ENCODE measurements around the gene PRDM16.

Gene PRDM16

DNA sequence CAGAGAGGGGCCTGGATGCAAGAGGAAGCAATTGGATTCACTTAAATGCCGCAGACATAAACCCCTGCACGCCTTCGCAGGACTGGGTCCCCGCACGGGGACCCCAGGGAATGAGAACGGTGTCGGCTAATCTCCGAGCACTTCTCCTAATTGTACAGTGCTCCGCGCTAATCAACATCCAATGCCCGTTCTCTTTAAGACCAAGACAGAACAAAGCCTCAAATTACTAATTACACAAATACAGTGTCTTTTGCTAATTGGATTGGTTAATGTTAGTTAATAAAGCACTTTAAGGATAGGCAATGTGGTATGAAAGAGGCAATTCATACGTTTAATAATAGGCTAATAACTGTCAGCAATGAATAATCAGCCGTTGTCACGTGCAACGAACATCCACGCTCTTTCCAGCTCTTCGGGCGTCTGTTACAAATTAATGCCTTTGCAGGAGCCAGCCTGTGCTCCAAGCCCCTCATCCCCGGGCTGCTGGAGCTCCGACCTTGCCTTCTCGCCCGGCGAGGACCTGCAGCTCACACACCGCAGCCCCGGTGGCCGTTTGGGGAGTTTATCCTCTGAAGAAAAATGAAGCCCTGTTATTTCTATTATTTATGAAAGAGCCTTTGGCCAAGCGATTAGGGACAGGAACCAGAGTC, 157.8 kb downstream of the PRDM16 start:
- TF ChIP-seq, protein P1, sequence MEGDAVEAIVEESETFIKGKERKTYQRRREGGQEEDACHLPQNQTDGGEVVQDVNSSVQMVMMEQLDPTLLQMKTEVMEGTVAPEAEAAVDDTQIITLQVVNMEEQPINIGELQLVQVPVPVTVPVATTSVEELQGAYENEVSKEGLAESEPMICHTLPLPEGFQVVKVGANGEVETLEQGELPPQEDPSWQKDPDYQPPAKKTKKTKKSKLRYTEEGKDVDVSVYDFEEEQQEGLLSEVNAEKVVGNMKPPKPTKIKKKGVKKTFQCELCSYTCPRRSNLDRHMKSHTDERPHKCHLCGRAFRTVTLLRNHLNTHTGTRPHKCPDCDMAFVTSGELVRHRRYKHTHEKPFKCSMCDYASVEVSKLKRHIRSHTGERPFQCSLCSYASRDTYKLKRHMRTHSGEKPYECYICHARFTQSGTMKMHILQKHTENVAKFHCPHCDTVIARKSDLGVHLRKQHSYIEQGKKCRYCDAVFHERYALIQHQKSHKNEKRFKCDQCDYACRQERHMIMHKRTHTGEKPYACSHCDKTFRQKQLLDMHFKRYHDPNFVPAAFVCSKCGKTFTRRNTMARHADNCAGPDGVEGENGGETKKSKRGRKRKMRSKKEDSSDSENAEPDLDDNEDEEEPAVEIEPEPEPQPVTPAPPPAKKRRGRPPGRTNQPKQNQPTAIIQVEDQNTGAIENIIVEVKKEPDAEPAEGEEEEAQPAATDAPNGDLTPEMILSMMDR (IDR thresholded peaks at IDR 0.05; ENCODE audit: low read depth, low read length, missing control alignments), result no peak
- no peak for DNase-seq (ENCODE audit: low read depth)
- H3K4me3 ChIP-seq (ENCODE audit: low read depth, low read length), result no peak overlapping the region

- TF ChIP-seq, protein P1 (IDR thresholded peaks at IDR 0.05; ENCODE audit: low read depth, low read length, missing control alignments), result no peak
- H3K4me3 ChIP-seq (ENCODE audit: low read depth, low read length), result no peak overlapping the region
- DNase-seq (ENCODE audit: low read depth), result no peak
Observed at GRCh38 chr1:3227351-3227704, 158.3 kb downstream of the PRDM16 start.

DNA sequence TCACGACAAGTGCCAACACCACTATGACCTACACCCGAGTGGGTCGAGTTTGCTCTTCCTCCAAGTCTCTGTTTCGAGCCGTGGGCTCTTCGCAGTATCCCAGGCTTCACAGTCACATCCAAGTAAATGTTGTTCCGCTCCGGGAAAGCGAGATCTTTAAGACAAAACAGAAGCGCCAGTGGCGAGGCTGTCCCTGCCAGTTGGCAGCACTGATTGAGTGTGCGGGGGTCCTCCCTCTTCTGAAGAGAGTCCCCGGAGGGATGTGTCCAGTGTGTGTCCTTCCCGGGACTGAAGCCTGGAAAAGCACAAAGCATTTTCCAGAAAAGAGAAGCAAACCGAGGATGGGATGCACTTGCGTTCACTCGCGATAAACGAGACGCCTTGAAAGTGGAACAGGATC, 158.9 kb downstream of the PRDM16 start:
- DNase-seq (ENCODE audit: low read depth), result no peak
- TF ChIP-seq, protein P1 (IDR thresholded peaks at IDR 0.05; ENCODE audit: low read depth, low read length, missing control alignments), result no peak
- no peak overlapping the region for H3K4me3 ChIP-seq (ENCODE audit: low read depth, low read length)

GRCh38 chr1:3229081-3229725, 160.2 kb downstream of the PRDM16 start:
- DNase-seq (ENCODE audit: low read depth), result no peak
- H3K4me3 ChIP-seq (ENCODE audit: low read depth, low read length), result no peak overlapping the region
- TF ChIP-seq, protein P1 (IDR thresholded peaks at IDR 0.05; ENCODE audit: low read depth, low read length, missing control alignments), result no peak

- TF ChIP-seq, protein P1 (IDR thresholded peaks at IDR 0.05; ENCODE audit: low read depth, low read length, missing control alignments), result no peak
- H3K4me3 ChIP-seq (ENCODE audit: low read depth, low read length), result no peak overlapping the region
- DNase-seq (ENCODE audit: low read depth), result no peak
Observed at GRCh38 chr1:3230553-3230952, 161.6 kb downstream of the PRDM16 start.

DNA sequence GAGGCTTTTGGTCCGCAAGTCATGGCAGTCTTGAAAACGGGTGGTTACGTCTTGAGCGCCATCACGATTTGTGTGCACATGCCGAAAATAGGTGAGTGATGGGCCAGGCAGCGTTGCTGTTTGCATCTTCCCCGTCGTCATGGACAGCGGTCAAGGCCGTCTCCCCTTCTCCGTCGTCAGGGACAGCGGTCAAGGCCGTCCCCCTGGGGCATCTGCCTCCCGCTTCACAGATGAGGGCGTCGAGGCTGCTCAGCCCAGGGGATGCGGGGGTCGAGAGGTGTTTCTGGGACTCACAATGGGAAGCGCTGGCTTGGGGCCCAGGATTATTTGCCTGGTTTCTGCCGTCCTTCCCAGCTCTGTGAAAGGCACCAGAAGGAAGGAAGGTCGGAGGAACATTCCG, 162.2 kb downstream of the PRDM16 start:
- no peak for DNase-seq (ENCODE audit: low read depth)
- no peak overlapping the region for H3K4me3 ChIP-seq (ENCODE audit: low read depth, low read length)
- TF ChIP-seq, protein P1 (IDR thresholded peaks at IDR 0.05; ENCODE audit: low read depth, low read length, missing control alignments), result no peak

DNA sequence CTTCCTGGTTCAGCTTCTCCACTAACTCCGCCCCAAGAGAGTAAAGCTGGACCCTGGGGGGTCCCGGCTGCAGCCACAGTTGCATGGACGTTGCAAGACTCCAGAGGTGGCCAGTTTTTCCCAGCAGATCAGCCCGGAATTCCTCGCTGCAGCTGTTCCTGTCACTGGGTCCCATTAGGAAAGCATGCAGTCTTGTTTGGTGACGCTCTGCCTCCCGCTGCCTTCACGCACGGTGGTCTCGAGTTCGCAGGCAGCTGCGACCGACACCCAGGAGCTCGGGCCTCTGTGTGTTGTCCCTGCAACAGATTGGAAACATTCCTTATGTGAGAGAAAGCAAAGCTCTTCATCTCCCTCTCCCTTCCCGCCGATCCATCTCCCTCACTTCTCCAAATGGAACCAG, 162.8 kb downstream of the PRDM16 start:
- DNase-seq (ENCODE audit: low read depth), result no peak
- no peak overlapping the region for H3K4me3 ChIP-seq (ENCODE audit: low read depth, low read length)
- TF ChIP-seq, protein P1 (IDR thresholded peaks at IDR 0.05; ENCODE audit: low read depth, low read length, missing control alignments), result no peak
